Suppressor macrophage treated with lipopolysaccharide for 4 hours (primary cell): ENCODE results near the gene ABHD17A.
"Not testable (repeated sequence)": the region's sequence is repeated elsewhere in the genome, so short reads cannot be mapped to it uniquely, and the experiment has no call there.

Experiments
- DNase-seq: peaks from one replicate; pipeline ENCODE4 v3.0.0-alpha.2; 2020

The ABHD17A gene

GRCh38 chr19:1908364-1908678, 23.0 kb upstream of the ABHD17A start:
- DNase-seq: no peak

- no peak for DNase-seq
These were observed 22.5 kb upstream of the ABHD17A start for GRCh38 chr19:1907563-1908363.

- no peak for DNase-seq
These were observed 21.8 kb upstream of the ABHD17A start for GRCh38 chr19:1906985-1907562.

GRCh38 chr19:1905863-1906375, 20.6 kb upstream of the ABHD17A start:
- DNase-seq: no peak

- peak; percentile 99 for DNase-seq
These were observed 20.0 kb upstream of the ABHD17A start, which contains the start of the genes ADAT3 and SCAMP4 for GRCh38 chr19:1905110-1905862. Gene ADAT3, plus strand, starts transcription at chr19:1905399. Its CDS starts 6,649 bp downstream, at chr19:1912048. Gene SCAMP4, plus strand, starts transcription at chr19:1905399. Its CDS starts 9,621 bp downstream, at chr19:1915020.

GRCh38 chr19:1904860-1905109, 19.5 kb upstream of the ABHD17A start:
- no peak for DNase-seq

- no peak for DNase-seq
These were observed 17.6 kb upstream of the ABHD17A start for GRCh38 chr19:1902923-1903322.

GRCh38 chr19:1901940-1902404, 16.7 kb upstream of the ABHD17A start:
- peak; percentile 98 for DNase-seq

- DNase-seq: no peak
These were observed 11.2 kb upstream of the ABHD17A start for GRCh38 chr19:1896508-1896907.

- DNase-seq: no peak
These were observed 8.5 kb upstream of the ABHD17A start for GRCh38 chr19:1893791-1894190.

GRCh38 chr19:1889907-1890306, 4.6 kb upstream of the ABHD17A start:
- no peak for DNase-seq

- no peak for DNase-seq
These were observed 3.1 kb upstream of the ABHD17A start for GRCh38 chr19:1888385-1888784.

GRCh38 chr19:1886360-1886759, 1.1 kb upstream of the ABHD17A start:
- DNase-seq: not testable (repeated sequence)

- no peak for DNase-seq
These were observed 469 bp downstream of the ABHD17A start for GRCh38 chr19:1884719-1885334.

GRCh38 chr19:1884291-1884718, 991 bp downstream of the ABHD17A start:
- DNase-seq: no peak

- DNase-seq: no peak
These were observed 1.5 kb downstream of the ABHD17A start for GRCh38 chr19:1883784-1884183.

- DNase-seq: no peak
These were observed 2.3 kb downstream of the ABHD17A start for GRCh38 chr19:1882786-1883692.

- no peak for DNase-seq
These were observed 3.1 kb downstream of the ABHD17A start for GRCh38 chr19:1882089-1882785.

GRCh38 chr19:1881393-1882088, 3.8 kb downstream of the ABHD17A start:
- not testable (repeated sequence) for DNase-seq

GRCh38 chr19:1880611-1881392, 4.5 kb downstream of the ABHD17A start:
- DNase-seq: no peak
